Measurements from ENCODE around the gene RNF182.
"Not testable (repeated sequence)": the region's sequence is repeated elsewhere in the genome, so short reads cannot be mapped to it uniquely, and the experiment has no call there.

RNF182 gene

DNA sequence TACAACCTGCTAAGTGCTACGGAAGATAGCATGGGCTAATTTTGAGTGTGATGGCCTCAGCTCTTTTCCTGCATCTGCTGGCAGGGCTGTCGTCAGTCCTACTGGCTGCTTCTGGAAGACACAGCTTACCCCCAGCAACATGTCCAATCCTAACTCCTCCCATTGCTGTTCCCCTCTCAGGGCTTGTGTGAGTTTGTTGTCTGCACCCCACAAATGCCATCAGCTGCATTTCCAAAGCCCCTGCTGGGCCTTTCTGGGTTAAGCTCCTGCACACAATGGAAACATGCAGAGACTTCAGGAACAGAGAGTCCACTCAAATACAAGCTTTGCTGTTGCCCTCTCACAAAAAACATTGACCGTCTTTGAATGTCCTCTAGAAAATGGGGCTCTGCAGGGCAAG, 84.7 kb downstream of the RNF182 start:
- Histone ChIP-seq H3K4me3 (ENCODE audit: low read length) (no peak overlapping the region), H3K36me3 (ENCODE audit: control insufficient read depth, low read depth, low read length) (no peaks in the 10 kb centered on the region), H3K27me3 (ENCODE audit: control insufficient read depth, insufficient read depth, low read length) (no peaks in the 10 kb centered on the region), H3K9ac (ENCODE audit: low read length) (no peak overlapping the region), H3K9me3 (ENCODE audit: control insufficient read depth, low read depth, low read length) (no peaks in the 10 kb centered on the region), H3K4me1 (ENCODE audit: control insufficient read depth, low read depth, low read length) (peaks cover 24% of the 10 kb centered on the region), H3K27ac (ENCODE audit: low read length) (no peak overlapping the region)

DNA sequence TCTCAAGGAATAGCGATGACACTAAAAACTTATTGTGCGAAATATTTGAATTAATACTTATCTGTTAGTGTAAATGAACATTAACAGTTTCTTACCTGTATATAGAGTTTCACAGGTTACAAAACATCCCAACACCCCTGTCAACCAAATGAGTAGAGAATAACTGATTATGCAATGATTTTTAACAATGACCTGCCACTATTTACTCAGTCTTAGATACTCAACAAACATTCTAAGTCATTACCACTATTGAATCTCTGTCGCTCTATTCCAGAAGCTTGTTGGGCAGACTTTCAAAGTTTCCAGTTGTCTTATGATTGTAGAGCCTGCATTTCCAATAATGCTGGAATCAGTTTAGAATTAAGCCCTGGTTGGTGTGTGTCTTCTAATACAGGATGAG, 85.5 kb downstream of the RNF182 start:
- Histone ChIP-seq H3K27me3 (ENCODE audit: control insufficient read depth, insufficient read depth, low read length) (no peaks in the 10 kb centered on the region), H3K36me3 (ENCODE audit: control insufficient read depth, low read depth, low read length) (no peaks in the 10 kb centered on the region), H3K9me3 (ENCODE audit: control insufficient read depth, low read depth, low read length) (no peaks in the 10 kb centered on the region), H3K9ac (ENCODE audit: low read length) (no peak overlapping the region), H3K4me1 (ENCODE audit: control insufficient read depth, low read depth, low read length) (peaks cover 19% of the 10 kb centered on the region), H3K4me3 (ENCODE audit: low read length) (no peak overlapping the region), H3K27ac (ENCODE audit: low read length) (no peak overlapping the region)

DNA sequence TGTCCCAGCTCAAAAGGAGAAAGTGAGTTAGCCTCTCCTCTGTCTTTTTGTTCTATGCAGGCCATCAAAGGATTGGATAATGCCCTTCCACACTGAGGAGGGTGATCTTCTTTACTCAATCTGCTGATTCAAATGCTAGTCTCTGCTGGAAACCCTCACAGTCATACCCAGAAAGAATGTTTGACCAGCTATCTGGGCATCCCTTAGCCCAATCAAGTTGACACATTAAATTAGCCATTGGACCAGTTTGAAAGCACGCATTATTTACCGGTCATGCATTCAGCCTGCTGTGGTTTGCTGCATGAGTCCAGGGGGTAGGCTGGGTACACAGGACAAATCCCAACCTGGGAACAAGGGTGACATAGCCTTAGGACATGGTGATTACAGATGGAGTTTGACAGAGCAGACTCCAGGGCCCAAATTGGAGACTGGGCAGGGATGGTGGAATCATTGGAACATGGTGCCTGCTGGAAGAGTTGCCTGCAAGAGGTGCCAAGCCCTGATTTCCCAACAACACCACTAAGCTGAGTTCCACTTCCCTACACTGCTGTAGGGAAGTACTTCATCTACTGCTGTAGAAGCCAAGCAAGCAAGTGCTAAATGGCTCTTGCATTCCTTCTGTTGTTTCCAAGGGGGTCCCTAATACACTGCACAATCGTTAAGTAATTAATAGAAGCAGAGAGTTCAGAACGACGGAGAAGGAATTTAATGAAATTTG, 87.7 kb downstream of the RNF182 start:
- no peak overlapping the region for H3K4me3 ChIP-seq (ENCODE audit: low read length)
- no peaks in the 10 kb centered on the region for H3K9me3 ChIP-seq (ENCODE audit: control insufficient read depth, low read depth, low read length)

GRCh38 chr6:14015964-14016363, 91.2 kb downstream of the RNF182 start:
- no peak overlapping the region for H3K9ac ChIP-seq (ENCODE audit: low read length)
- H3K27me3 ChIP-seq (ENCODE audit: control insufficient read depth, insufficient read depth, low read length) = peaks cover 10% of the 10 kb centered on the region
- peaks cover 18% of the 10 kb centered on the region for H3K4me1 ChIP-seq (ENCODE audit: control insufficient read depth, low read depth, low read length)
- no peak overlapping the region for H3K4me3 ChIP-seq (ENCODE audit: low read length)
- H3K36me3 ChIP-seq (ENCODE audit: control insufficient read depth, low read depth, low read length) = no peaks in the 10 kb centered on the region
- no peak overlapping the region for H3K27ac ChIP-seq (ENCODE audit: low read length)
- H3K9me3 ChIP-seq (ENCODE audit: control insufficient read depth, low read depth, low read length) = no peaks in the 10 kb centered on the region

More for the DNA sequence above, 87.7 kb downstream of the RNF182 start:
- H3K27ac ChIP-seq (ENCODE audit: low read length) = no peak overlapping the region
- no peak overlapping the region for H3K9ac ChIP-seq (ENCODE audit: low read length)
- H3K27me3 ChIP-seq (ENCODE audit: control insufficient read depth, insufficient read depth, low read length) = peaks cover 7% of the 10 kb centered on the region
- peaks cover 25% of the 10 kb centered on the region for H3K4me1 ChIP-seq (ENCODE audit: control insufficient read depth, low read depth, low read length)
- H3K36me3 ChIP-seq (ENCODE audit: control insufficient read depth, low read depth, low read length) = no peaks in the 10 kb centered on the region

DNA sequence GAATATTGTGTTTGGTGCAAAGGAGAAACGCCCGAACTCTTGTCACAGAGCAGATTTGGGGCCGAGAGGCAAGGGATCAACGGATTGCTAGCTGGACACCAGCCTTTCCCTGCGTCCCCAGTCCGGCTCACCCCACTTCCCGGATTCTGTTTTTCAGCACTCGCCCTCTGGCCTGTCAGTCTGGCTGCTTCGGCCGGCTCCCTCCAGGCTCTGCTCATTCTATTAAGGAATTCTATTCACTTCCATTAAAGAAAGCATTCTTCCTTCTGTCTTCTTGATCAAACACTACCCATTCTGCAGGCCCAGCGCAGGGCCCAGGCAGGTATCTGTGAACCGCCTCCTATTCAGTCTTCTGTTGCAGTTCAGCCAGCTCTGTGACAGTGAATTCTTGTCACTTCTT, 91.7 kb downstream of the RNF182 start:
- Histone ChIP-seq H3K9me3 (ENCODE audit: control insufficient read depth, low read depth, low read length) (no peaks in the 10 kb centered on the region), H3K27ac (ENCODE audit: low read length) (no peak overlapping the region), H3K4me1 (ENCODE audit: control insufficient read depth, low read depth, low read length) (peaks cover 22% of the 10 kb centered on the region), H3K4me3 (ENCODE audit: low read length) (no peak overlapping the region), H3K36me3 (ENCODE audit: control insufficient read depth, low read depth, low read length) (no peaks in the 10 kb centered on the region), H3K9ac (ENCODE audit: low read length) (no peak overlapping the region), H3K27me3 (ENCODE audit: control insufficient read depth, insufficient read depth, low read length) (peaks cover 10% of the 10 kb centered on the region)

DNA sequence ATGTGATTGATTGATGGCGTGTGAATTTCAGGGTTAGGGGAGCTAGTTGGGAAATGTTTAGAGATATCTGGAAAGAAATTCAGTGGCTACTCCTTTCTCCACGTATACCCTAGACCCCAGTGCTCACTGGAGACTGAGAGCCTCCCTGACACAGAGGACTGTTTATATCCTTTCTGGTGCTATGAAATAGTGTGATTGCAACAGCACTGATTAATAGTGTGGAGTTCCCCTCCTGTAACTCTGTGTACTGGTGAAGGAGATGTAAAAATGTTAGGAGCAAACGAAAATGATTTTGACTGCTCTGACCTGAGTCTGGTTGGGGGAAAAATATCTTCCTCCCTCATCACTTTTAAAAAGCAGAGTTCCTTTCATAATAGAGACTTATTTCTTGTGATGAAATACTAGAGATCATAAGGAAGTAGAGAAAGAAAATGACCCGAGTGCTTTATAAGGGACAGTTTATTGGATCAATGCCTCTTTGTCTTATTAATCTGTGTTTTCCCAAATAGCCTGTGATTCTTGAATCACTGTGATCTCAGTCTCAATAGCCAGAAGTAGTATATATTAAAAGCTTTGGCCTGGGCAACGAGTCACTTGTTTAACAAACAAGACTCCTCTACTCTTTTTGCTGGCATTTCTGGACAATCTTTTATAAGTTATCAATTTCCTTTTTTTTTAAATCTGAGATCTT, 92.3 kb downstream of the RNF182 start:
- peaks cover 10% of the 10 kb centered on the region for H3K27me3 ChIP-seq (ENCODE audit: control insufficient read depth, insufficient read depth, low read length)
- no peak overlapping the region for H3K9ac ChIP-seq (ENCODE audit: low read length)
- H3K9me3 ChIP-seq (ENCODE audit: control insufficient read depth, low read depth, low read length) = no peaks in the 10 kb centered on the region
- peaks cover 22% of the 10 kb centered on the region for H3K4me1 ChIP-seq (ENCODE audit: control insufficient read depth, low read depth, low read length)
- H3K36me3 ChIP-seq (ENCODE audit: control insufficient read depth, low read depth, low read length) = no peaks in the 10 kb centered on the region
- no peak overlapping the region for H3K4me3 ChIP-seq (ENCODE audit: low read length)
- no peak overlapping the region for H3K27ac ChIP-seq (ENCODE audit: low read length)

GRCh38 chr6:14017626-14018475, 93.1 kb downstream of the RNF182 start:
- H3K27ac ChIP-seq (ENCODE audit: low read length) = no peak overlapping the region
- H3K9me3 ChIP-seq (ENCODE audit: control insufficient read depth, low read depth, low read length) = no peaks in the 10 kb centered on the region
- peaks cover 22% of the 10 kb centered on the region for H3K4me1 ChIP-seq (ENCODE audit: control insufficient read depth, low read depth, low read length)
- no peak overlapping the region for H3K9ac ChIP-seq (ENCODE audit: low read length)
- H3K27me3 ChIP-seq (ENCODE audit: control insufficient read depth, insufficient read depth, low read length) = peaks cover 10% of the 10 kb centered on the region
- H3K36me3 ChIP-seq (ENCODE audit: control insufficient read depth, low read depth, low read length) = no peaks in the 10 kb centered on the region
- no peak overlapping the region for H3K4me3 ChIP-seq (ENCODE audit: low read length)

DNA sequence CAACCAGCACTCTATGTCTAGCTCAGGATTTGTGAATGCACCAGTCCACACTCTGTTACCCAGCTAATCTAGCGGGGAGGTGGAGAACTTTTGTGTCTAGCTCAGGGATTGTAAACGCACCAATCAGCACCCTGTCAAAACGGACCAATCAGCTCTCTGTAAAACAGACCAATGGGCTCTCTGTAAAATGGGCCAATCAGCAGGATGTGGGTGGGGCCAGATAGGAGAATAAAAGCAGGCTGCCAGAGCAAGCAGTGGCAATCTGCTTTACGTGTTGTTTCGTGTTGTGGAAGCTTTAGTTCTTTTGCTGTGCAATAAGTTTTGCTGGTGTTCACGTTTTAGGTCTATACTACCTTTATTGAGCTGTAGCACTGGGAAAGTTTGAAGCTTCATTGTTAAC, 93.8 kb downstream of the RNF182 start:
- H3K9ac ChIP-seq (ENCODE audit: low read length); H3K4me3 ChIP-seq (ENCODE audit: low read length); H3K27ac ChIP-seq (ENCODE audit: low read length); H3K27me3 ChIP-seq (ENCODE audit: control insufficient read depth, insufficient read depth, low read length); H3K36me3 ChIP-seq (ENCODE audit: control insufficient read depth, low read depth, low read length); H3K9me3 ChIP-seq (ENCODE audit: control insufficient read depth, low read depth, low read length): not testable (repeated sequence)
- peaks cover 22% of the 10 kb centered on the region for H3K4me1 ChIP-seq (ENCODE audit: control insufficient read depth, low read depth, low read length)

GRCh38 chr6:14020551-14020950, 95.8 kb downstream of the RNF182 start:
- no peak overlapping the region for H3K9ac ChIP-seq (ENCODE audit: low read length)
- peaks cover 10% of the 10 kb centered on the region for H3K27me3 ChIP-seq (ENCODE audit: control insufficient read depth, insufficient read depth, low read length)
- H3K36me3 ChIP-seq (ENCODE audit: control insufficient read depth, low read depth, low read length) = no peaks in the 10 kb centered on the region
- peaks cover 33% of the 10 kb centered on the region for H3K4me1 ChIP-seq (ENCODE audit: control insufficient read depth, low read depth, low read length)
- no peaks in the 10 kb centered on the region for H3K9me3 ChIP-seq (ENCODE audit: control insufficient read depth, low read depth, low read length)
- H3K4me3 ChIP-seq (ENCODE audit: low read length) = no peak overlapping the region
- H3K27ac ChIP-seq (ENCODE audit: low read length) = no peak overlapping the region

DNA sequence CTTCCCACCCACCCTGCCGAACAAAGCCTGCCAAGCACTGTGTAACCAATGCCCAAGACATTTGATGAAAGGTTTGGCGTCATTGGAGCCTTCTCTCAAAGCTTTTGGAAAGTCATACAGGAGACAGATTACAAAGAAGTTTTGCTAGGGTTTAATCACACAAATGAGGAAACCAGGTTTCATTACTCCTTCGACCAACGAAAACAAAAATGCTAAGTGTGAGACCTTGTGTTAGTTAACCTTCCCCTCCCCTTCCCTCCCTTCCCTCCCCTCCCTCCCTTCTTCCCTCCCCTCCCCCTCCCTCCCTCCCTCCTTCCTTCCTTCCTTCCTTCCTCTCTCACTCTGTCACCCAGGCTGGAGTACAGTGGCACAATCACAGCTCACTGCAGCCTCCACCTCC, 96.7 kb downstream of the RNF182 start:
- Histone ChIP-seq H3K27me3 (ENCODE audit: control insufficient read depth, insufficient read depth, low read length) (peaks cover 10% of the 10 kb centered on the region), H3K9ac (ENCODE audit: low read length) (no peak overlapping the region), H3K36me3 (ENCODE audit: control insufficient read depth, low read depth, low read length) (no peaks in the 10 kb centered on the region), H3K4me3 (ENCODE audit: low read length) (no peak overlapping the region), H3K27ac (ENCODE audit: low read length) (no peak overlapping the region), H3K9me3 (ENCODE audit: control insufficient read depth, low read depth, low read length) (no peaks in the 10 kb centered on the region), H3K4me1 (ENCODE audit: control insufficient read depth, low read depth, low read length) (peaks cover 33% of the 10 kb centered on the region)

DNA sequence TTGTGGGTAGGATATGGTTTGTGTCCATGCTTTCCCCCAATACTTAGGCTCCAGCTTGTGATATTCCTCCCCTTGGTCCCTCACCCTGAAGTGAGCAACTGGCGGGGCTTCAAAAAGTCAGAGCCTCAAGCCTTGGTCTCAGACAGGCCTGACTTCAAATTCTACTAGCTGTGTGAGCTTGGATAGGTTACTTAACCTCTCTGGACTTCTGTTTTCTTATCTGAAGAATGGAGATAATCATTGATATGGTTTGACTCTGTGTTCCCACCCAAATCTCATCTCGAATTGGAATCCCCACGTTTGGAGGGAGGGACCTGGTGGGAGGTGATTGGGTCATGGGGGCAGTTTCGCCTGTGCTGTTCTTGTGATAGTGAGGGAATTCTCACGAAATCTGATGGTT, 97.9 kb downstream of the RNF182 start:
- no peak overlapping the region for H3K9ac ChIP-seq (ENCODE audit: low read length)
- H3K27ac ChIP-seq (ENCODE audit: low read length) = no peak overlapping the region
- H3K9me3 ChIP-seq (ENCODE audit: control insufficient read depth, low read depth, low read length) = no peaks in the 10 kb centered on the region
- H3K36me3 ChIP-seq (ENCODE audit: control insufficient read depth, low read depth, low read length) = no peaks in the 10 kb centered on the region
- H3K4me3 ChIP-seq (ENCODE audit: low read length) = no peak overlapping the region
- peaks cover 21% of the 10 kb centered on the region for H3K4me1 ChIP-seq (ENCODE audit: control insufficient read depth, low read depth, low read length)
- H3K27me3 ChIP-seq (ENCODE audit: control insufficient read depth, insufficient read depth, low read length) = peaks cover under 1% of the 10 kb centered on the region

All from iPS-18a (cell line).